NCI-H1092 (cell line): ENCODE data around the gene ADGRV1.
"Not testable (repeated sequence)": the region's sequence is repeated elsewhere in the genome, so short reads cannot be mapped to it uniquely, and the experiment has no call there.

Experiments
- DNase-seq: peaks from one replicate; lab custom pipeline; 2025; lab: John Stamatoyannopoulos, UW

Gene ADGRV1

DNA sequence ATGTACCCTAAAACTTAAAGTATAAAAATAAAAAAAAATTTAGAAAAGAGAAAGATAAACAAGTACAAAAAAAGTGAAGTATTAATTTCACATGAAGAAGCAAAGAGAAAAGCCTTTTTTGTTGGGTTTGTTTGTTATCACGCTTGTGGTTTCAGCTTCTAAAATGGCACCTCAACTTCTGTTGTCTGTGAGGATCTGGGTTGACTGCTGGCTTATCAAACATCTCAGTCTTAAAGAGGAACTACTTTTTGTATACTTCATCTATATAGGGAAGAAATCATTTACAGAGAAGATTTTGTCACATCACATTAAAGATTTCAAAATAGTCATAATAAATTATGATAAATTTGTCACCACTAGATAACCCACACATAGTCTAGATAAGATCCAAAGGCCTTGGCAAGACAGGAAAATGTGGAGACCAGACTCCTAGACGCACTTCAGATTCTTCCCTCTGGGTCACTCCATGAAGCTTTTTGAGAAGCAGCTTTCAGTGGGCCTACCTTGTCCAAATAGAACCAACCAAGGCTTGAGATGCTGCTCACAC lies 8.8 kb upstream of the ADGRV1 start:
- DNase-seq, result no peak

DNA sequence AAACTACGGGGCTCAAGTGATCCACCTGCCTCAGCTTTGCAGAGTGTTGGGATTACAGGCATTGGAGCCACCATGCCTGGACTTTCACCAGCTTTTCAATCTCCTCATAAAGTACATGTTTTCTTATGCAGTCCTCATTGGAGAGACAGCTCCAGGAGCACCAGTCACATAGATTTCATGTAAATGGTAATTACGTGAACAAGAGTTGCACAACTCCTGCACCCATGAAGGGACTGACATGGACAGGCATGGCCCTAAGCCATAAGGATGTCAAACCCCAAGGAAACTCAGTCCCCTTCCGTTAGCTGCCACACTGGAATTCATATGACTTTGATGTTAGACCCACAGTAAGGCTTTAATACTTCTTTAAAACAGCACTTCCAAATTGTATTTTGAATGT lies 7.6 kb upstream of the ADGRV1 start:
- no peak for DNase-seq

DNA sequence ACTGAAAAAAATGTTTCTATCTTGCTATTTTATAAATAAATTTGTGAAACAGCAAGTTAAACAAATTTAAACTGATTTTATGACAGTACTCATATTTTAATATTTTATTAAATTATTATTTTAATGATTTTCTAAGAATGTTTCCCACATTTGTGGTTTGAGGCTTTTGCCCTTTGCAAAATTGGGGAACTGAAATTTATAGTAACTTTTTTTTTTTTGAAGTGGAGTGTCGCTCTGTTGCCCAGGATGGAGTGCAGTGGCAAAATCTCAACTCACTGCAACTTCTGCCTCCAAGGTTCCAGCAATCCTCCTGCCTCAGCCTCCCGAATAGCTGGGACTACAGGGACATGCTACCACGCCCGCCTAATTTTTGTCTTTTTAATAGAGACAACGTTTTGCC lies 7.2 kb upstream of the ADGRV1 start:
- no peak for DNase-seq

DNA sequence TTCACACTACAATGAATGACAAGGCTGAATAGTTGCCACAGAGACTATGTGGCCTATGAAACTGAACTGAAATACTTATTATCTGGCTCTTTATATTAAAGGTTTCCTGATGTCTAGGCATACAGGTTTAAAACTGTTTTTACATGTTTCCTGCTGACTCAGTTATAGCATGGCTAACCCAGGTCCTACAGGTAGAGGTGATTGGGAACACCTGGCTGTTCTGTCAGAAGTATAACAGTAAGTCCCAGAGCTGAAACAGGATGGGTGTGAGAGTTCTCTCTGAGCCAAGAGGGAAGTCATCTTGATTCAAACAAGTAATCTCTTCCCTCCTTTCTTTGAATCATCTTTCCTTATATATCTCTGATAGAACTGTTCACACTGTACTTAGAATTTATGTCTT lies 4.9 kb upstream of the ADGRV1 start:
- DNase-seq, result no peak

- DNase-seq, result no peak
These were observed 4.1 kb upstream of the ADGRV1 start for GRCh38 chr5:90554358-90555006.

DNA sequence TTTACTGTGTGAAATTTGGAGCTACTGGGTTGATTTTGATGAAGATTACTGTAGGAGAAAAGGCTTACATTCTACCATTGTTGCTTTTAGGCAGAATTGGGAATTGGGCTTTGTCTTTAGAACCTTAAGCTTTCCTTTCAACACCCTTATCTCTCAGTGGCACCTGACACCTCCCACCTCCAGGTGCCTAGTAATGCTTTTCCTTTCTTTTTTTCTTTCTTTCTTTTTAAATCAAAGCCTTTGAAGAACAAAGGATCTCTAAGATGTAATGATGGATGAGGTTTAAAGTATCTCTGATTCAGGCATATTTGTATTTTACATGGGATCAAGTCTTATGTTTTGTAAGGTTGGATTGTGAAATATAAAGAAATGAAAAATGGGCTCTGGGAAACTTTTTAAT lies 2.9 kb upstream of the ADGRV1 start:
- DNase-seq, result no peak

DNA sequence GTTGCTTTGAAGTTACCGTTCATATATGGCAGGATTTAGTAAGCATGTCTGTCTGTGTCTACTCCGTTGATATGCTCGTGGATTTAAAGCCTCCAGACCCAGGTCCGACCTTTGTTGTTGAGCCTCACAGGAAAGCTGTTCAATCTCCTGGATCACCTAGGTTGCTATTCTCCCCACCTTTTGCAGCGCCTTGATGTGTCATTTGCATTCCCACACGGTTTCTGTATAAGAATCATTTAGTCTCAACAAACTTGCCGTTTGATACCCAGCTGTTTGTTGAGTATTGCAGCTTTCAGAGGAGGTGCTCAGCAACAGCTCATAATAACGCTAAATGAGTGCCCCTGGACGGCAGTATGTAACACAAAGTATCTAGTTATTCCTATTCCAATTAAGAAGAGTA lies 1.2 kb upstream of the ADGRV1 start:
- no peak for DNase-seq

DNA sequence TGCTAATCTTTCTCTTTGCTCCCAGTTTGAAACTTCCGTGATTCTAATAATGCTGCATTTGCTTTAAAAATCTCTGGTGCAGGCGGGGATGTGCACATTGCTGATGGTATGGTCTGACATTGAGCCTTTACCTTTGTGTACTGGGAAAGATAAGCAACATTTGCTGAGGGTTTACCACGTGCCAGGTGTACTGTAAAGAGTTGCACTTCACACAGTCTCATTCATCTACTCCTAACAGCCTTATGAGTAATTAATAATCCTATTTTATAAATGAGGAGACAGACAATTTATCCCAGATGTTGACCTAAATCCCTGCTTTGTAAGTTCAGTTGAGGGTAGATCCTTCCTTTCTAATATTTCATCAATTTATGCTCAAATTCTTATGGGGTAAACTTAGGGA lies 726 bp upstream of the ADGRV1 start:
- DNase-seq, result no peak

- no peak for DNase-seq
These were observed 2.2 kb downstream of the ADGRV1 start for GRCh38 chr5:90560771-90561170.

DNA sequence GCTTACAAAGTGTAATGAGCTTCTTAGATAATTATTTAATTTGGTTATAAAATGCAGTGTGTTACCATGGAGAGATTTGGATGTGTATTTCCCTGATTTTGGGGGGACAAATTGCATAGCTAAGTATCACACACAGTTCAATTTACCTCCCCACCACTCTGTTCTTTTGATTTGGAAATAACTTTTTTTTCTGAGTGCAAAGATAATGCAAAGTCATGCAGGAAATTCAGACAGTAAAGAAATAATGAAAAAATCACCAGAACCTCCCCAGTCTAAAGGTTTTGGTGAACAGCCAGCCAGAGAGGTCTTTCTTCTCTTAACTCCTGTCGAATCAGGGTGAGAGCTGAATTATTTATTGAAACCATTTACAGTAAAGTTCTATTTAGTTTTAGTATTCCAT lies 3.2 kb downstream of the ADGRV1 start:
- DNase-seq, result no peak

- no peak for DNase-seq
These were observed 3.7 kb downstream of the ADGRV1 start for GRCh38 chr5:90562341-90562740.

DNA sequence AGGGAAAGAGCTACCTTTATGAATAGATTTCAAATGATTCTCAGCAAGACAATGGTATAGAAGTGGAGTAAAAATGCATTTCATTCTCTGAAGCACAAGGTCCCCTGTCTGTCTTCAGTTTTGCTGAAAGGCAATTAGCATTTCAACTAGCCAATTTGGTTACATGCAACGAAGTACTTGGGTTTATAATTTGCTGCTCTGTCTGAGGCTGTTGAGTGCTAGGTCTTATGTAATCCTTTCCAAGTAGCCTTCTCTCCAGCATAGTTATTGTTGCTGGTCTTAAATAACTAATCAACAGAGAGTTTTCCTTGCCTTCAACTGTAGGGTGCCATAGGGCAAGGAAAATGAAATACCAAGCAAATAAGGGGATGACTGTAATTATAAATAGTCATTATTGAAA lies 4.5 kb downstream of the ADGRV1 start:
- DNase-seq, result no peak

DNA sequence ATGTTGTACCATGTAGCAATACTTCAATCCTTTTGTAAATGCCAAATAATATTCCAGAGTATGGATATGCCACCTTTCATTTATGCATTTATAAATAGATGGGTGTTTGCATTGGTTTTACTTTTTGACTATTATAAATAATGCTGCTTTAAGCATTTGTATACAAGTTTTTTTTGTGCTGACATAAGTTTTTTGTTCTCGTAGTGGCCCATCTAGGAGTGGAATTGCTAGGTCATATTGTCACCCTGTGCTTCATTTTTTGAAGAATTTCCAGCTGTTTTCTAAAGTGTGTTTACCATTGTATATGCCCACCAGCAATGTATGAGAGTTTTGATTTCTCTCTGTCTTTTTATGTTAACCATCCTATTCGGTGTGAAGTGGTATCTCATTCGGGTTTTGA lies 6.9 kb downstream of the ADGRV1 start:
- no peak for DNase-seq

DNA sequence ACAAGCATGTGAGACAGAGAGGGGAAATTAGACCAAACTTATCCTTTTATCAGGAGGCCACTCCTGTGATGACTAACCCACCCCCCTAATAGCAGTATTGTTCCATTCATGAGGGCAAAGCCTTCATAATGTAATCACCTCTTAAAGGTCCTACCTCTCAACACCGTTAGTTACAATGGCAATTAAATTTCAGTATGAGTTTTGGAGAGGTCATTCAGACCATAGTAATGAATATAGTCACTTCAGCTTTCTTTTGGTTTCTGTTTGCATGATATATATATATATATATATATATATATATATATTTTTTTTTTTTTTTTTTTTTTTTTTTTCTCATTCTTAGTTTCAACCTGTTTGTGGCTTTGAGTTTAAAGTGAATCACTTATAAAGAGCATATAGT lies 10.5 kb downstream of the ADGRV1 start:
- DNase-seq, result no peak

- DNase-seq, result no peak
These were observed 11.4 kb downstream of the ADGRV1 start for GRCh38 chr5:90570034-90570433.

GRCh38 chr5:90571147-90571773 lies 12.7 kb downstream of the ADGRV1 start:
- no peak for DNase-seq

GRCh38 chr5:90575712-90576111 lies 17.1 kb downstream of the ADGRV1 start:
- DNase-seq, result no peak

DNA sequence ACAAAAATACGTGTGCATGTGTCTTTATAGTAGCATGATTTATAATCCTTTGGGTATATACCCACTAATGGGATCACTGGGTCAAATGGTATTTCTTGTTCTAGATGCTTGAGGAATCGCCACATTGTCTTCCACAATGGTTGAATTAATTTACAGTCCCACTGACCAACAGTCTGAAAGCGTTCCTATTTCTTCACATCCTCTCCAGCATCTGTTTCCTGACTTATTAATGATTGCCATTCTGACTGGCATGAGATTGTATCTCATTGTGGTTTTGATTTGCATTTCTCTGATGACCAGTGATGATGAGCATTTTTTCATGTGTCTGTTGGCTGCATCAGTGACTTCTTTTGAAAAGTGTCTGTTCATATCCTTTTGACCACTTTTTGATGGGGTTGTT lies 18.0 kb downstream of the ADGRV1 start:
- DNase-seq, result not testable (repeated sequence)

- not testable (repeated sequence) for DNase-seq
These were observed 21.3 kb downstream of the ADGRV1 start for GRCh38 chr5:90579905-90580304.

- DNase-seq, result no peak
These were observed 23.4 kb downstream of the ADGRV1 start for GRCh38 chr5:90581956-90582355.

- no peak for DNase-seq
These were observed 26.9 kb downstream of the ADGRV1 start for GRCh38 chr5:90585337-90585986.

DNA sequence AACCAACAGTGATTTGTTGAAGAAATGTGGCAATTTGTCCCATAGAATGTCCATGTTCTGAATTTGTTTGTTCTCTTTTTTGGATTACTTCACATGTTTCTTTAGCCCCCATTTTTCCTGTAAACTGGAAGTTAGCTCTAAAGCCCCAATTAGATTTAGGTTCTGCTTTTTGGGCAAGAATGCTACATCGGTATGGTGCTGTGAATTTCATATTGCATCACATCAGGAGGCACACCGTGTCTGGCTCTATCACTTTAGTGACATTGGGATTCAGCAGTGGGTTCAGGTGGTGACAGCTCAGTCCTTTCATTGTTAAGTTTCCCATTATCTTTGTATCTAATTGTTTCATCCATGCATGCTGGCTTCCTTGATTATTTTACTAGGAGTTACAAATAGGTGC lies 27.9 kb downstream of the ADGRV1 start:
- DNase-seq, result no peak

DNA sequence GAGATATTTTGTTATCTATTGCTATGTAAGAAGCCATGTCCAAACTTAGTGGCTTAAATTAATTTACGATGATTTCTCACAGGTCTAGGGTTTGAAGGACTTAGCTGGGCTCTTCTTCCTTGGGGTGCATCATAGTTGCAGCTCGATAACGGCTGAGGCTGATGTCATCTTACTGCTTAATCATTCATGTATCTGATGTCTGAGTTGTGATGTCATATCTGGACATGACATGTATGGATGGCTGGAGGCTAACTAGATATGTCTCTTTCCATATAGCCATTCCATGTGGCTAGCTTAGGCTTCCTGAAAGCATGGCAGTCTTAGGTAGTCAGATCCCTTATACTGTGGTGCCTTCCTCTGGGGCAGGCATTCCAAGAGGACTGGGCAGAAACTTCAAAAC lies 31.6 kb downstream of the ADGRV1 start:
- DNase-seq, result no peak
